OCI-LY1 (cell line): ENCODE measurements around the gene RANBP1.

ENCODE experiments used
- H2AFZ ChIP-seq: fragments of 200-600 bp; sonication (generic), shearing (Covaris generic); 2 replicates; pipeline ENCODE4 v1.6.0; 2014; ENCODE audit warnings: antibody characterized with exemption, mild to moderate bottlenecking, low read length
- H3F3A ChIP-seq: fragments of 200-600 bp; sonication (generic), shearing (Covaris generic); 2 replicates; pipeline ENCODE4 v1.6.0; 2014; ENCODE audit warnings: mild to moderate bottlenecking, antibody characterized with exemption, low read length, moderate library complexity; ENCODE audit not compliant: insufficient read depth
- H3K27ac ChIP-seq: fragments of 200-600 bp; sonication (generic); 2 replicates; pipeline ENCODE4 v1.5.1; 2014; ENCODE audit warnings: low read length, mixed run types, mild to moderate bottlenecking, low read depth; ENCODE audit not compliant: poor library complexity, severe bottlenecking
- H3K27me3 ChIP-seq: fragments of 200-600 bp; sonication (generic); 2 replicates; pipeline ENCODE4 v1.6.0; 2014; ENCODE audit warnings: antibody characterized with exemption, mild to moderate bottlenecking, low read length, moderate library complexity; ENCODE audit not compliant: insufficient read depth
- H3K36me3 ChIP-seq: fragments of 200-600 bp; sonication (generic); 2 replicates; pipeline ENCODE4 v1.6.1; 2014; ENCODE audit warnings: mild to moderate bottlenecking, antibody characterized with exemption, low read length, moderate library complexity, mixed read lengths; ENCODE audit not compliant: insufficient read depth
- H3K4me1 ChIP-seq: fragments of 200-600 bp; sonication (generic); 2 replicates; pipeline ENCODE4 v1.5.1; 2014; ENCODE audit warnings: mild to moderate bottlenecking, low read length, moderate library complexity; ENCODE audit not compliant: insufficient read depth, severe bottlenecking
- H3K4me2 ChIP-seq: fragments of 200-600 bp; sonication (generic), shearing (Covaris generic); 2 replicates; pipeline ENCODE4 v1.6.1; 2014; ENCODE audit warnings: low read length
- H3K4me3 ChIP-seq: fragments of 200-600 bp; sonication (generic); 2 replicates; pipeline ENCODE4 v1.5.1; 2014; ENCODE audit warnings: low read length, low read depth, mild to moderate bottlenecking, mixed read lengths; ENCODE audit not compliant: poor library complexity, severe bottlenecking
- H3K79me2 ChIP-seq: fragments of 200-600 bp; shearing (Covaris generic); 2 replicates; pipeline ENCODE4 v1.6.1; 2016; ENCODE audit warnings: mixed run types, low read length, mixed read lengths; ENCODE audit not compliant: insufficient read depth
- H3K9ac ChIP-seq: fragments of 200-600 bp; sonication (generic), shearing (Covaris generic); 2 replicates; pipeline ENCODE4 v1.6.1; 2014; ENCODE audit warnings: mild to moderate bottlenecking, low read length, mixed read lengths
- H3K9me2 ChIP-seq: fragments of 200-600 bp; sonication (generic), shearing (Covaris generic); 2 replicates; pipeline ENCODE4 v1.6.1; 2014; ENCODE audit warnings: low read depth, mild to moderate bottlenecking, low read length, mixed read lengths
- H3K9me3 ChIP-seq: fragments of 200-600 bp; shearing (Covaris generic); 2 replicates; pipeline ENCODE4 v1.6.1; 2014; ENCODE audit warnings: low read length, mixed read lengths
- H4K20me1 ChIP-seq: fragments of 200-600 bp; sonication (generic), shearing (Covaris generic); 2 replicates; pipeline ENCODE4 v1.6.0; 2016; ENCODE audit warnings: mild to moderate bottlenecking, low read length; ENCODE audit not compliant: insufficient read depth
- CTCF ChIP-seq: fragments of 200-600 bp; sonication (generic), shearing (Covaris generic); IDR thresholded peaks from 2 replicates; pipeline ENCODE4 v1.5.1; 2017; ENCODE audit warnings: mild to moderate bottlenecking, antibody characterized with exemption, low read length, moderate library complexity, mixed read lengths
- EZH2 ChIP-seq: fragments of 200-600 bp; sonication (generic), shearing (Covaris generic); IDR thresholded peaks from 2 replicates; pipeline ENCODE4 v1.8.0; 2017; ENCODE audit warnings: borderline replicate concordance, mixed run types, mild to moderate bottlenecking, antibody characterized with exemption, low read length, moderate library complexity, mixed read lengths

Gene RANBP1

GRCh38 chr22:20111689-20112622, 3.9 kb upstream of the RANBP1 start:
- Histone ChIP-seq H2AFZ (no peak overlapping the region), H3K27ac (peak overlapping the region; percentile 72), H3K36me3 (peaks cover 88% of the 10 kb centered on the region), H3K27me3 (no peaks in the 10 kb centered on the region), H4K20me1 (no peaks in the 10 kb centered on the region), H3K4me1 (peaks cover 27% of the 10 kb centered on the region), H3K9ac (peak overlapping the region; percentile 37; the same call in 1 of the 2 replicates), H3F3A (peaks cover 6% of the 10 kb centered on the region; the same call in 1 of the 2 replicates), H3K9me2 (no peaks in the 10 kb centered on the region), H3K79me2 (peaks cover 12% of the 10 kb centered on the region; the same call in 1 of the 2 replicates), H3K4me3 (no peak overlapping the region), H3K4me2 (no peak overlapping the region), H3K9me3 (no peaks in the 10 kb centered on the region)
- no peak for TF ChIP-seq EZH2
- TF ChIP-seq CTCF = no peak

- no peak overlapping the region for H3K4me2 ChIP-seq
- no peak for TF ChIP-seq CTCF
- no peak for TF ChIP-seq EZH2
- no peak overlapping the region for H2AFZ ChIP-seq
- H3K9ac ChIP-seq = no peak overlapping the region
- H3K27ac ChIP-seq = peak overlapping the region; percentile 72
- H3K4me3 ChIP-seq = no peak overlapping the region
- H3K36me3 ChIP-seq = peaks cover 81% of the 10 kb centered on the region
- peaks cover 27% of the 10 kb centered on the region for H3K4me1 ChIP-seq
- no peaks in the 10 kb centered on the region for H3K9me2 ChIP-seq
- no peaks in the 10 kb centered on the region for H4K20me1 ChIP-seq
- no peaks in the 10 kb centered on the region for H3K9me3 ChIP-seq
- H3K27me3 ChIP-seq = no peaks in the 10 kb centered on the region
- peaks cover 6% of the 10 kb centered on the region; the same call in 1 of the 2 replicates for H3F3A ChIP-seq
- peaks cover 15% of the 10 kb centered on the region for H3K79me2 ChIP-seq
Measured at GRCh38 chr22:20112623-20113511, 3.0 kb upstream of the RANBP1 start.

GRCh38 chr22:20113551-20114310, 2.2 kb upstream of the RANBP1 start:
- Histone ChIP-seq H2AFZ (no peak overlapping the region), H3F3A (peaks cover 6% of the 10 kb centered on the region; the same call in 1 of the 2 replicates), H3K27ac (no peak overlapping the region), H3K9me2 (no peaks in the 10 kb centered on the region), H3K4me2 (no peak overlapping the region), H3K4me3 (no peak overlapping the region), H3K27me3 (no peaks in the 10 kb centered on the region), H3K4me1 (peaks cover 33% of the 10 kb centered on the region), H3K9me3 (no peaks in the 10 kb centered on the region), H3K9ac (no peak overlapping the region), H3K79me2 (peaks cover 24% of the 10 kb centered on the region), H4K20me1 (no peaks in the 10 kb centered on the region), H3K36me3 (peaks cover 81% of the 10 kb centered on the region)
- TF ChIP-seq EZH2 (no peak), CTCF (no peak)
